ENCODE results near the gene GADL1.

GRCh38 chr3:30843877-30844276, 50.6 kb downstream of the GADL1 start:
- TF ChIP-seq CTCF (IDR thresholded peaks at IDR 0.05; ENCODE audit: low read length) (no peak), EZH2 (optimal IDR thresholded peaks at IDR 0.05; ENCODE audit: low read depth, low read length) (no peak), EZH2phosphoT487 (IDR thresholded peaks at IDR 0.05; ENCODE audit: low read length) (no peak)
